ENCODE data around the gene PDE7B. TPM values are rescaled to one million over a fixed set of nuclear protein-coding genes. Genes with fewer than 3 reads are reported as not detected.

PDE7B gene
- total and polyA plus RNA-seq, 2 of the 8 experiments (the other 6 are each of a cell fraction or from before 2014, with no cell fraction given): not detected

- Histone ChIP-seq H3K4ac (replicated peaks; ENCODE audit: insufficient read length, low read depth, low read length) (no peak overlapping the region), H3K23me2 (ENCODE audit: low read depth, low read length) (no peaks in the 10 kb centered on the region), H3K4me3 (ENCODE audit: extremely low read depth in 1 of 4, insufficient read depth in 2 of 4, low read depth in 3 of 4, low read length in 4 of 4) (no peak overlapping the region), H3K9ac (replicated peaks in 1 of 4; ENCODE audit: extremely low read depth in 1 of 4, low read depth in 3 of 4, low read length in 3 of 4) (no peak overlapping the region), H2BK12ac (ENCODE audit: low read depth, low read length) (no peak overlapping the region), H3K27ac (ENCODE audit: low read depth, low read length) (no peak overlapping the region), H3K4me2 (ENCODE audit: insufficient read depth in 1 of 2, low read depth in 2 of 2, low read length in 2 of 2) (no peak overlapping the region), H3K23ac (ENCODE audit: insufficient read length) (no peak overlapping the region), H3K79me2 (ENCODE audit: control insufficient read depth in 1 of 2, insufficient read depth in 2 of 2, low read length in 2 of 2) (no peaks in the 10 kb centered on the region), H3K27me3 (replicated peaks in 1 of 4; ENCODE audit: control insufficient read depth in 3 of 4, extremely low read depth in 1 of 4, insufficient read depth in 3 of 4, low read length in 3 of 4) (no peaks in the 10 kb centered on the region), H2BK5ac (ENCODE audit: low read depth, low read length) (no peak overlapping the region), H2AFZ (ENCODE audit: low read length) (no peak overlapping the region), H3K9me3 (ENCODE audit: insufficient read depth in 2 of 2, low read depth in 1 of 2, low read length in 1 of 2) (no peaks in the 10 kb centered on the region), H3K4me1 (replicated peaks in 1 of 4; ENCODE audit: control insufficient read depth in 3 of 4, insufficient read depth in 4 of 4, low read length in 3 of 4) (no peaks in the 10 kb centered on the region), H2BK120ac (replicated peaks; ENCODE audit: low read depth, low read length) (no peak overlapping the region), H4K5ac (ENCODE audit: insufficient read length, low read depth, low read length) (no peak overlapping the region), H2BK15ac (ENCODE audit: low read length) (no peak overlapping the region), H2BK20ac (ENCODE audit: low read length) (no peak overlapping the region), H3K79me1 (ENCODE audit: low read depth, low read length) (no peaks in the 10 kb centered on the region), H4K91ac (replicated peaks; ENCODE audit: insufficient read length, low read length) (no peak overlapping the region), H3K14ac (ENCODE audit: insufficient read length) (no peak overlapping the region), H3K56ac (replicated peaks; ENCODE audit: insufficient read length, low read depth, low read length) (no peak overlapping the region), H3K36me3 (ENCODE audit: control insufficient read depth in 2 of 4, insufficient read depth in 4 of 4, low read length in 3 of 4) (no peaks in the 10 kb centered on the region), H2AK5ac (ENCODE audit: low read depth, low read length) (no peak overlapping the region), H3K18ac (ENCODE audit: extremely low read depth, low read length) (no peak overlapping the region), H4K20me1 (replicated peaks in 1 of 2; ENCODE audit: control insufficient read depth in 1 of 2, insufficient read depth in 2 of 2, low read length in 2 of 2) (no peaks in the 10 kb centered on the region), H4K8ac (ENCODE audit: extremely low read depth, insufficient read depth, low read length) (no peak overlapping the region)
- FAIRE-seq (no peak), DNase-seq (ENCODE audit: low read depth in 1 of 2, low spot score in 2 of 2) (no peak)
- ChIA-PET POLR2A (ENCODE audit: partially characterized antibody) (no interaction called here), CTCF (ENCODE audit: partially characterized antibody) (interaction anchor here (0.6 to 2.6 kb wide), 3 partner anchors 12 to 263 kb away, joined by 3 to 8 read pairs (median 3); no protein-coding TSS in a partner anchor)
- TF ChIP-seq TCF12 (IDR thresholded peaks at IDR 0.05; ENCODE audit: low read depth, low read length) (no peak), CBX8 (IDR thresholded peaks at IDR 0.05; ENCODE audit: borderline replicate concordance, low read depth, low read length) (no peak), POU5F1 (IDR thresholded peaks at IDR 0.05; ENCODE audit: low read depth, low read length) (no peak), EP300 (IDR thresholded peaks at IDR 0.05; ENCODE audit: borderline replicate concordance in 1 of 2, low read depth in 2 of 2, low read length in 2 of 2) (no peak), RBBP5 (IDR thresholded peaks at IDR 0.05; ENCODE audit: borderline replicate concordance, low read depth, low read length) (no peak), SP4 (IDR thresholded peaks at IDR 0.05; ENCODE audit: low read length) (no peak), CHD1 (IDR thresholded peaks at IDR 0.05; ENCODE audit: low read depth, low read length) (no peak), KDM5A (IDR thresholded peaks at IDR 0.05; ENCODE audit: low read length) (no peak), HDAC6 (IDR thresholded peaks at IDR 0.05; ENCODE audit: low read depth, low read length) (no peak), NANOG (IDR thresholded peaks at IDR 0.05; ENCODE audit: insufficient read depth, low read depth, low read length, poor library complexity, severe bottlenecking) (no peak), KDM4A (IDR thresholded peaks at IDR 0.05; ENCODE audit: low read depth, low read length, severe bottlenecking) (no peak), RXRA (IDR thresholded peaks at IDR 0.05; ENCODE audit: insufficient read depth, low read depth, low read length) (no peak), JUN (IDR thresholded peaks at IDR 0.05; ENCODE audit: low read depth, low read length) (no peak), BACH1 (IDR thresholded peaks at IDR 0.05; ENCODE audit: low read length) (no peak), GABPA (IDR thresholded peaks at IDR 0.05; ENCODE audit: borderline replicate concordance, insufficient read depth, low read length) (no peak), ASH2L (IDR thresholded peaks at IDR 0.05; ENCODE audit: low read length) (no peak), SIX5 (IDR thresholded peaks at IDR 0.05; ENCODE audit: low read depth, low read length) (no peak)
Measured at GRCh38 chr6:136083540-136083939, 232.0 kb downstream of the PDE7B start.

All from H1 (cell line).